DND-41 (cell line): Measurements from ENCODE around the gene ABCD3.

Source experiments
- CTCF ChIP-seq: IDR thresholded peaks from 2 replicates; pipeline ENCODE4 v1.5.1; 2012; ENCODE audit warnings: borderline replicate concordance, low read length, moderate library complexity, mild to moderate bottlenecking; ENCODE audit not compliant: poor library complexity, severe bottlenecking; ENCODE audit errors: extremely low read depth
- EZH2 ChIP-seq: IDR thresholded peaks from 3 replicates; pipeline ENCODE4 v1.6.1; 2012; ENCODE audit warnings: borderline replicate concordance, low read depth, mild to moderate bottlenecking, moderate library complexity, low read length, inconsistent platforms; ENCODE audit not compliant: severe bottlenecking

DNA sequence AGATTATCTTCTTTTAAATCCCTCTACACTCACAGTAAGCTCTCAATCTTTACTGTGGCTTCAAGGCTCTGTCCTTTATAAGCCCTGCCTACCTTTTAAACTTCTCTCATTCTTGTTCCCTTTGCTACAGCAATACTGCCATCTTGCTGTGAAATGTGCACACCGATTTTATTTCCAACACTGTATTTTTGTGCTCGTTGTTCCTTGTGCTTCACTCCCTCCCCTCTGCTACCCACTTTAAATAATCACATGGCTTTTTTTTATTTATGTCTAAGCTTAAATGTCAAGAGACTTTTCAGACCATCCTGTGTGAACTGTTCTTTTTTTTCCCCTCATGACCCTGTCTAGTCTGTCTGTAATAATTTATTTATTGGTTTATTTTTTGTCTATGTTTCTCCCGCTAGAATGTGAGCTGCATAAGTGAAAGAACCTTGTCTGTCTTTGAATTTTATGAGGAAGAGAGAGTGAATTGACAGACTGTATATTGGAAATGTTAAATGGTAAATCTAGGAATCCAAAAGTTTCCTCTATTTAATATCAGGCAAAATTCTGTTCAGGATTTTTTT, 45.7 kb downstream of the ABCD3 start:
- TF ChIP-seq CTCF (peak; percentile 85), EZH2 (no peak)
